Muscle of arm (tissue), 12 donors: Measurements from ENCODE around the gene IL5RA. TPM values are rescaled to one million over a fixed set of nuclear protein-coding genes. Genes with fewer than 3 reads are reported as not detected.

Experiments used
- DNase-seq: peaks from one replicate; pipeline ENCODE4 v3.0.0-alpha.2; 2013
- polyA plus RNA-seq, 12 donors: library from polyadenylated mRNA; unstranded; fragments of 120-200 nt; gene quantifications; one replicate each; pipeline ENCODE4 v1.2.1, GENCODE V29; 2013; ENCODE audit not compliant: insufficient read length in 12 of 12

Gene IL5RA
- polyA plus RNA-seq, 12 donors = 0.07 to 0.85 (median 0.11) TPM; not detected in 5

DNA sequence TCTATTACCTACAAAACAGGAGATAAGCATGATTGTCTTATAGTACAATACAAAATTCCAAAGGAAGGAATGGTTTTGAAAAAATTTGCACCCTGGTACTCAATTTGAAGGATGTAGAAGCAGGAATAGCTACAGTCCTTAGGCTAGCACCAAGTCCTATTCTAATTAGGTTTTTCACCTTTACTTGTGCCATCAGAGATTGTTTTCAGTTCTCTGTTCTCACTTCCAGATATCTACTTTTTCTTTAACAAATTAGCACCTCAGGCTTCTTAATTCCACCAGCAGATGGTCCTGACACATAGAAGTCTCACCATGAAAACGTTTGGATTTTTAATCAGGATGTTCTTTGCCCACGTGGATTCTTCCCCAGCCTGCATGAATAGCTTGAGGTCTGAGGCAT lies 43.8 kb downstream of the IL5RA start:
- no peak for DNase-seq

DNA sequence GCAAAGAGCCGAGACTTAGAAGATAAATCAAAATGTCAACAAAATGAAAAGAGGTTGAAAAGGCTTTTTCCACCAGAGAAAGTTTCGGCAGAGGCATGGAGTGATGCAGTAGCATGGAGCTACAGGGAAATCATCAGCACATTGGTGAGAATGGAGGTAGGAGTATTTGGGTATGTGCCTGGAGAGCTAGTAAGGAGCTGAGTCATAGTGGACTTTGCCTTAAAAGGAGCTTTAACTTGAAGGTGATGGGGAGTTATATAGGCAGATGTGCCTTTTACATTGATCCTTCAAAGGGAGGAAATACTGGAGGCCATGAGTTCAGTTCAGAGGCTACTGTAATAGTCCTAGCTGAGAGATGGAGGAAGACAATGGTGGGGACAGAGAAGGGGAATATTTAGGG lies 44.3 kb downstream of the IL5RA start:
- no peak for DNase-seq

DNA sequence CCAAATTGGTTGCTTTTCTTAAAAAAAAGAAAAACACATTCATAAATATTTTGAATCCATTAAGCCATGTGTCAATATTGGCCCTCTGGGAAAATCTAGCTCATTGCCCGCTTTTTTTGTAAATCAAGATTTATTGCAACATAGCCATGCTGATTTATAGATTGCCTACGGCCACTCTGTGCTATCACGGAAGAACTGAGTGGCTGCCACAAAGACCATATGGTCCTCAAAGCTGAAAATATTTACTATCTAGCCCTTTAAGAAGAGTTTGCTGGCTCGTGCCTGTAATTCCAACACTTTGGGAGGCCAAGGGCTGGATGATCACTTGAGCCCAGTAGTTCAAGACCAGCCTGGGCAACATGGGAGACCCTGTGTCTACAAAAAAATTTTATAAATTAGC lies 45.9 kb downstream of the IL5RA start:
- DNase-seq = no peak

DNA sequence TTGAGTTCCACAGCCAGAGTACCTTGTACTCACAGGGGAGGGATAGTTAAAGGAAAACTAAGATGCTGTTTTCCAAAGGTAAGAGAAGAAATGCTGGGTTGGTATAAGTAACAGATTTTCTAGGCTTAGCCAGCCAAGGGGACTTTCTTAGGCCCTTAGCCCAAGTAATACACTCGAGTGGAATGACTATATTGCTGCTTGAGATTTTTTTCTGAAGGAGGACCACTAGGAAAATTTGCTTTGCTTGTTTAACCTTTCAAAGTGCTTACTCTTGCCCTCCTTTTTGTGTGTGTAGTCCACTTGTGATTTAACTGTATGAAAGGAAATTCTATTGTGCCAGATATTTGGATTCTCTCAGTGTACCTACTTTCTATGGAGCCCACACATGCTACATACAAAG lies 50.5 kb downstream of the IL5RA start:
- DNase-seq = no peak

DNA sequence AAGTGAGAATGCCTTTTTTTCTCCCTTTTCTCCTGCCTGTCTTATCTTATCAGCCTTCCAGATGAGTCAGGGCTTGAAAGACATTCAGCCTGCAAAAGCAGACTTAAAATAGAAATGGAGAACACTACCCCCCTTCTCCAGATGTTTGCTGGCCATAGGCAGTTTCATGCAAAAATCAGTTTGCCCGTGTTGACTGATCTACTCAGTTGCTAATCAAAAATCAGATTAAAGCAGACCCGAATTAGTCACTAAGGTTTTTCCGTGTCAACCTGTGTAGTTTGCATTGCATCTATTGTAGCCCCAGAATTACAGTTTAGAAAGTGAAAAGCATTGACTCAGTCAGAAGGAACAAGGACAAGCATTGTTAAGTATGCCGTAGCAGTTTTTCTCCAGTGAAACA lies 56.2 kb downstream of the IL5RA start:
- no peak for DNase-seq

DNA sequence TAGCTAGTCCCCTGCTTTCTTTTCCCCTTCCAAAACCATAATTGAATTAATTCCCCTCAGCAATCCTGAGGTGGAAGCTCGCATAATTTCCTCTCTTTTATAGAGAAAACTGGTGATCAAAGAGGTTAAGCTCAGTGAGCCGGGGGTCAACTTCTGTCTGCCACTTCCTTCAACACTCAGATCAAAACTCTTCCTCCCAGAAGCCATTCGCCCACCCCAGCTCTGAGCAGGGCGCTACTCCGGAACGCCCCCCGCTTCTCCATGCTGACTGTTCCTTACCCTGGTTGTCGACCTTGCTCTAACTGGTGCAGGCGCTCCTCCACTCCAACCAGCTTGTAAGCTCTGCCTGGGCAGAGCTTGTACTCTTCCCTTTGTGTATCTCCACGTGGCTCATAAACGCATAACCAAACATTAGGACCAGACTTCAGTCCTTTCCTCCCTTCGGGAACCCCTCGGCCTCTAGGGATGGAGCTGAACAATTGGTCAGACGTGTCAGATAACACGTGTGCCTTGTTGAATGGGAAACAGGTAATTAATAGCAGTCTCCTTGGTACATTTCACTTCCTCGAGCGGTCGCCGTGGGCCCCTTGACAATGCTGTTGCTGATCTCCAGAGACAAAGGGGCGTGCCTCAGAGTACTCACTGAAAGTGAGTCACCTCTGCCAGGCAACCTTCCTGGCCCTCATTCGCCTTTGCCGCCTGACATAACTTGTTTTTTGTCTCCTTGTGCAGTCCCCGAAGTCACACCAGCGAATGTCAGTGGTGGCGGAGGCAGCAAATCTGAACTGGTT lies 71.8 kb downstream of the IL5RA start:
- DNase-seq = no peak

DNA sequence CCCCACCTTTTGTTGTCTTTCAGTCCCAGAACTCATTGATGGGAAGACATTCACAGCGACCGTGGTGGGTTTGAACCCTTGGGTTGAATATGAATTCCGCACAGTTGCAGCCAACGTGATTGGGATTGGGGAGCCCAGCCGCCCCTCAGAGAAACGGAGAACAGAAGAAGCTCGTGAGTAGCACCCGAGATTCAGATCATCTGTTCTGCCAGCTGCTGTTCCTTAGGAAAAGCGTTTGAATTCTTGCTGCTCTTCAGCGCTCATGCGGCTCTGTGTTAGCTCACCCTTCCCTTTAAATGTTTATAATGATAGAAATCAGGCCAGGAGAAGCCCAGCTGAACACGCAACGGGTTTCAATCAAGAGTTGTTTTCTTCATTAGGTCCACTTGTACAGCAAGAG lies 73.0 kb downstream of the IL5RA start:
- no peak for DNase-seq

DNA sequence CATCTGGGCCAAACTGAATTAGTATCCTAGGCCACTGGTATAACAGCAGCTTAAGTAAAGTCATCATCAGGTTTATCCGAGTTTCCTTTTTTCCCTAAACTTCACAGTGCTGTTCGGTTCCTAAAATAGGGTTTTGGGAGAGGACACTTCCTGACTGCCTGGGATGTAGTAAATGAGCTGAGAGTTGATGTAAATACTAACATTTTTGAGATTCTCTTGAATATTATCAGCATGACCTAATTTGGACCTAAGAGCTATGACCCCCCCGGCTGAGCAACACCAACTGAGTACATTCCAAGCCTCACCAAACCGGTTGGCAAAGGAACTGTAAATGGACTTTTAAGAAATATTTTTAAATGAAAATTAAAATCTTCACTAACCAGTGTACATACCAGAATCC lies 78.8 kb downstream of the IL5RA start:
- no peak for DNase-seq

DNA sequence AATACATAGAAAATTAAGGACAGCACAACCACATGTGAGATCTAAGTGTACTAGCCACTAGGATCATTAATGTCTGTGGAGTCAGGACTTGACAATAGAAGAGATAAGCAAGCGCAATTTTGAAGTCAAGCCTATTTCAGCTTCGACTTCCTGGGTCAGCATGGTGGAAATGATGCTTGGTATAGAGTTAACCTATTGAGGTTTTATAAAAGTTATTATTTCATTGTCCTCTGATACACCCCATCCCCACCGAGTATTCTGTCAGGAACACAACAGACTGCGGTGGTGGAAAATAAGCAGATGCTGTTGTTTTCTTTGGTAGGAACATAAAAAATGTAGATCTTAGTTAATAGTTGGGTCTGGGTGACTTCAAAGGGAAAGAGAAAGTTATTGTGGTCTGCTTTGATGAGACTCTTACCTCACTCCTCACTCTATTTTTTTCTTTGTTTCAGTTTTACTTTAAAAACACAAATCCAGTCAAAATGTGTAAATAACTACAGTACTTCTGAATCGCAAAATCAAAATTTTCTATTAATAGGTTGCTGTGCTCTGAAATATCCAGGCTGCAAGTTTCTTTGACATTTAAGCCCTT lies 82.1 kb downstream of the IL5RA start:
- no peak for DNase-seq

DNA sequence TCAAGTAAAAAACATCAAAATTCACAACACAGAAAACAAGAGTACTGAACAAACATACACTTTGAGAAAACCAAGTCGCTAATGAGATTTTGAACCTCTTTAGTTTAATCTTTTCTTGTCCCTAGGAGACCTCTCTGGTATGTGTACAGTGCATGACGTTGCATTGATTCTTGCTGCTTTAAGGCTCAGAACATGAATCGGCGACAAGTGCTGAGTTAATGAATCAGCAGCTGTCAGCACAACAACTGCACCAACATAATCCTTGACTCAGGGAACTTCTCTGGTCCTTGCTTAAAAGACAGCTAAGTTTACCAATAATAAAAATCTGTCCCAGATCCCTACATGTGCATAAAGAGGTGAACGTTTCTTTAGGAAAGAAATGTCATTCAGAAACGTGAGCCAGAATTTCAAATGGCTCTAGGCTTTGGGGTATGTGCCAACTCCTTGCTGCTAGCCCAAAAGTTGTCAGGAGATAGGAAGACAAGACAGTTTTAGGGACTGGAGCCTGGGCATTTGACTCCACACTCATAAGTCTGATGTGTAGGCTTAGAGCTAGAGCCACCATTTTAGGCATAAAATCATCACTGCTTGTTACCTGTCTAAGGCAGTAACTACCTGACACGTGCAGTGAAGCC lies 86.9 kb downstream of the IL5RA start:
- DNase-seq = no peak

DNA sequence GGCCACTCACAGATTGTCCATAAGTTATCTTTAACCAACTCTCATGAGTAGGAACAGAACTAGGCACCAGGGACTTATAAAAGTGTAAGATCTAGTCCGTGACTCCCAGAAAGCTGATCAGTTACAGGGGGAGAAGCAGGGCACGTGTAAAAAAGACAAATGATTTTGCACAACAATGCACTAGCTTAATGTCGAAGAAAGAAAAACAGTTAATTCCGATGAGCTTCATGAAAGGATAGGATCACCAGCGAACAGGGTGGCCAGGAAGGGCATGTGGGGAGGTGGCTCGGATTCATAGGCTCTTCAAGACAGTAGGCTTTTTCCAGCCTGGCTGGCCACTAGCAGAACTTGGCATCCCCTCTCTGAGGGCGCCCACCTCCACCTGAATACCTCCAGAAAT lies 90.0 kb downstream of the IL5RA start:
- DNase-seq = no peak

Other genes starting within 250 kb of the IL5RA start
- gene TRNT1, start 16.6 kb upstream of the IL5RA start, polyA plus RNA-seq = 10 to 100 TPM in 11 of 12 donors, not detected in 1; 12.1 to 26.9 (median 19.5) TPM
- gene CRBN, start 69.3 kb upstream of the IL5RA start, polyA plus RNA-seq = 10 to 100 TPM in 11 of 12 donors, not detected in 1; 35.8 to 54.5 (median 44.2) TPM